ENCODE results near the gene HAGHL.

DNA sequence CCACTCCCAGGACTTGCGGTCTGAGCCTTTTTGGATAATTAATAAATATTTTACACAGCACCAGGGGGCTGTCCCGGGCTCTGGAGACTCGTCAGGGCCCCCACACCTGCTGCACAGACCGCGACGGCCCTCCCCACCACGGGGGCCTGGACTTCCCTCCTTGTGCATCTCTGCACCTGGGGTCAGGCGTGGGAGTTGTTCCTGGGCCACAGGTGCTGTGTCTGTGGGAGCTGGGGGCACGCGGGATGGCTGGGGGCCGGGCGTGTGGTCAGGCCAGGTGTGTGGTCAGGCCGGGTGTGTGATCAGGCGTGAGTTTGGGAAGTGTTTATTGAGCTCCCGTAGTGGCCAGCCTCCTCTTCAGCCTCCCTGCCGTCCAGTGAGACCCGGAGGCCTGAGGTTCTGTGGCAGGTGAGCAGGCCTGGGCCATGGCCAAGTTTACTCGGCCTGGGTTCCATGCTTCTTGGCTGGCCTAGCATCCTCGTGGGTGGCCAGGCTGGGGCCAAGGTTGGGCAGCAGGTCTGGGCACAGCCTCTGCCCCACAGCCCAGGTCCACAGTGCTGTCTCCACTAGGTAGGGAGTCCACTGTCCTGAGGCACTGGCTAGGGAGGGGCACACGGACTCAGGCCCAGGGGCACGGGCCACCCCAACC is 48.6 kb upstream of the HAGHL start:
- TF ChIP-seq, protein P1, sequence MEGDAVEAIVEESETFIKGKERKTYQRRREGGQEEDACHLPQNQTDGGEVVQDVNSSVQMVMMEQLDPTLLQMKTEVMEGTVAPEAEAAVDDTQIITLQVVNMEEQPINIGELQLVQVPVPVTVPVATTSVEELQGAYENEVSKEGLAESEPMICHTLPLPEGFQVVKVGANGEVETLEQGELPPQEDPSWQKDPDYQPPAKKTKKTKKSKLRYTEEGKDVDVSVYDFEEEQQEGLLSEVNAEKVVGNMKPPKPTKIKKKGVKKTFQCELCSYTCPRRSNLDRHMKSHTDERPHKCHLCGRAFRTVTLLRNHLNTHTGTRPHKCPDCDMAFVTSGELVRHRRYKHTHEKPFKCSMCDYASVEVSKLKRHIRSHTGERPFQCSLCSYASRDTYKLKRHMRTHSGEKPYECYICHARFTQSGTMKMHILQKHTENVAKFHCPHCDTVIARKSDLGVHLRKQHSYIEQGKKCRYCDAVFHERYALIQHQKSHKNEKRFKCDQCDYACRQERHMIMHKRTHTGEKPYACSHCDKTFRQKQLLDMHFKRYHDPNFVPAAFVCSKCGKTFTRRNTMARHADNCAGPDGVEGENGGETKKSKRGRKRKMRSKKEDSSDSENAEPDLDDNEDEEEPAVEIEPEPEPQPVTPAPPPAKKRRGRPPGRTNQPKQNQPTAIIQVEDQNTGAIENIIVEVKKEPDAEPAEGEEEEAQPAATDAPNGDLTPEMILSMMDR (IDR thresholded peaks at IDR 0.05) = no peak
- TF ChIP-seq POLR2A (IDR thresholded peaks at IDR 0.05) = no peak
